GM12878 (cell line): ENCODE measurements around the gene ALS2. TPM values are rescaled to one million over a fixed set of nuclear protein-coding genes. Genes with fewer than 3 reads are reported as not detected.

Experiments
- ATAC-seq: fragments of 200-7000 bp; cut with Tn5 transposase; 3 replicates; pipeline ENCODE4 v1.9.1; 2020; ENCODE audit warnings: mild to moderate bottlenecking, moderate library complexity
- BruUV-seq: library from RNA; stranded (reverse); fragments of 400-500 nt; replicated peaks from 2 replicates; lab custom pipeline; 2021; lab: Mats Ljungman, UMichigan
- CTCF ChIA-PET: fragments of 300-600 bp; sonication (Branson Sonifier 250); formaldehyde crosslinking; extraction: SDS; loops from one replicate; lab custom pipeline; 2021; ENCODE audit warnings: inconsistent platforms; lab: Yijun Ruan, JAX
- POLR2A ChIA-PET: fragments of 350-600 bp; formaldehyde crosslinking; extraction: SDS; loops from one replicate; lab custom pipeline; 2021; ENCODE audit warnings: inconsistent platforms; lab: Charles Lee
- RAD21 ChIA-PET: fragments of 300-600 bp; sonication (Branson Sonifier 250); formaldehyde crosslinking; loops from one replicate; lab custom pipeline; 2023; ENCODE audit warnings: antibody characterized with exemption; ENCODE audit not compliant: unreplicated experiment; lab: Charles Lee
- SMC1A ChIA-PET: fragments of 300-600 bp; sonication (Branson Sonifier 250); formaldehyde crosslinking; loops from one replicate; lab custom pipeline; 2023; ENCODE audit not compliant: unreplicated experiment, uncharacterized antibody; lab: Charles Lee
- DNase-seq: peaks from one replicate; pipeline ENCODE4 v3.0.0-alpha.2; 2011; ENCODE audit warnings: low read depth, low spot score
- FAIRE-seq: peaks from 3 replicates; lab custom pipeline; 2011; peaks lifted over from hg19 to GRCh38; lab: Jason Lieb, UNC
- H2AFZ ChIP-seq: 2 replicates; pipeline ENCODE4 v1.6.0; 2011; ENCODE audit warnings: low read depth, low read length, control low read depth; ENCODE audit not compliant: control insufficient read depth
- H3K27ac ChIP-seq: 2 replicates; pipeline ENCODE4 v1.5.1; 2011; ENCODE audit warnings: control low read depth; ENCODE audit not compliant: control insufficient read depth, insufficient read depth
- H3K27me3 ChIP-seq, 2 experiments: replicated peaks in 1 of 2; 2 replicates each; pipeline versions ENCODE4 v1.6.0 to v1.6.1; 2011; ENCODE audit warnings: low read length in 1 of 2; ENCODE audit not compliant: control insufficient read depth in 2 of 2, insufficient read depth in 2 of 2
- H3K36me3 ChIP-seq, 2 experiments: 2 replicates each; pipeline ENCODE4 v1.5.1; 2011; ENCODE audit warnings: low read length in 1 of 2; ENCODE audit not compliant: control insufficient read depth in 2 of 2, insufficient read depth in 2 of 2
- H3K4me1 ChIP-seq: 2 replicates; pipeline ENCODE4 v1.6.1; 2011; ENCODE audit warnings: mild to moderate bottlenecking, low read length, moderate library complexity, mixed read lengths; ENCODE audit not compliant: control insufficient read depth, insufficient read depth
- H3K4me2 ChIP-seq: 2 replicates; pipeline ENCODE4 v1.6.0; 2011; ENCODE audit warnings: control low read depth; ENCODE audit not compliant: control insufficient read depth, insufficient read depth
- H3K4me3 ChIP-seq: fragments of 200-600 bp; sonication (generic); 2 replicates; pipeline ENCODE4 v1.5.1; 2016
- H3K79me2 ChIP-seq: 2 replicates; pipeline ENCODE4 v1.6.0; 2011; ENCODE audit warnings: low read length; ENCODE audit not compliant: control insufficient read depth, insufficient read depth
- H3K9ac ChIP-seq: 2 replicates; pipeline ENCODE4 v1.8.0; 2011; ENCODE audit warnings: low read length, control low read depth, mixed read lengths; ENCODE audit not compliant: control insufficient read depth, insufficient read depth
- H3K9me3 ChIP-seq: replicated peaks from 3 replicates; pipeline ENCODE4 v1.5.1; 2011; ENCODE audit warnings: mild to moderate bottlenecking, low read length; ENCODE audit not compliant: control insufficient read depth, insufficient read depth
- H4K20me1 ChIP-seq: 2 replicates; pipeline ENCODE4 v1.6.0; 2011; ENCODE audit not compliant: control insufficient read depth, insufficient read depth
- ATF7 ChIP-seq: fragments of 450-650 bp; IDR thresholded peaks from 2 replicates; pipeline ENCODE4 v1.6.1; 2016; ENCODE audit warnings: low read depth, mild to moderate bottlenecking
- BRCA1 ChIP-seq: IDR thresholded peaks from 2 replicates; pipeline ENCODE4 v1.6.1; 2011; ENCODE audit warnings: low read depth, low read length, improper control_type of control experiment
- CHD1 ChIP-seq: IDR thresholded peaks from 2 replicates; pipeline ENCODE4 v1.6.1; 2012; ENCODE audit warnings: low read depth, low read length, improper control_type of control experiment
- CREM ChIP-seq: IDR thresholded peaks from 2 replicates; pipeline ENCODE4 v1.6.1; 2014; ENCODE audit warnings: antibody characterized with exemption, low read depth
- CTCF ChIP-seq, 3 experiments: IDR thresholded peaks in 2 of 3; conservative IDR thresholded peaks in 1 of 3; 2 replicates each; pipeline ENCODE4 v1.5.1; 2011; ENCODE audit warnings: low read depth in 3 of 3, low read length in 3 of 3, mild to moderate bottlenecking in 3 of 3, control low read depth in 2 of 3, moderate library complexity in 2 of 3, inconsistent platforms in 1 of 3, mixed read lengths in 1 of 3; ENCODE audit not compliant: control insufficient read depth in 2 of 3, insufficient read depth in 1 of 3; ENCODE audit errors: extremely low read depth in 1 of 3
- FOXM1 ChIP-seq: IDR thresholded peaks from 2 replicates; pipeline ENCODE4 v1.6.1; 2012; ENCODE audit warnings: low read depth, mild to moderate bottlenecking, inconsistent platforms, low read length, moderate library complexity
- IRF3 ChIP-seq: fragments of 450-650 bp; IDR thresholded peaks from 2 replicates; pipeline ENCODE4 v1.6.1; 2014; ENCODE audit warnings: mild to moderate bottlenecking
- MTA3 ChIP-seq: IDR thresholded peaks from 2 replicates; pipeline ENCODE4 v1.6.1; 2012; ENCODE audit warnings: low read length, inconsistent platforms, borderline replicate concordance
- POLR2AphosphoS5 ChIP-seq: IDR thresholded peaks from 2 replicates; pipeline ENCODE4 v1.6.1; 2011; ENCODE audit warnings: mild to moderate bottlenecking, low read length, inconsistent platforms
- POU2F2 ChIP-seq: IDR thresholded peaks from 3 replicates; pipeline ENCODE4 v1.6.1; 2011; ENCODE audit warnings: low read depth, mild to moderate bottlenecking, low read length, borderline replicate concordance
- RCOR1 ChIP-seq: conservative IDR thresholded peaks from 2 replicates; pipeline ENCODE4 v1.6.1; 2012; ENCODE audit warnings: low read depth, low read length, improper control_type of control experiment
- RFX5 ChIP-seq: IDR thresholded peaks from 2 replicates; pipeline ENCODE4 v1.6.1; 2011; ENCODE audit warnings: low read depth, low read length, improper control_type of control experiment
- SUZ12 ChIP-seq: fragments of 200-600 bp; sonication (generic); IDR thresholded peaks from one replicate; pipeline ENCODE4 v1.6.1; 2018; ENCODE audit warnings: antibody characterized with exemption, mild to moderate bottlenecking; ENCODE audit not compliant: unreplicated experiment
- TAF1 ChIP-seq: IDR thresholded peaks from 2 replicates; pipeline ENCODE4 v1.6.1; 2011; ENCODE audit warnings: mild to moderate bottlenecking, low read depth, low read length, borderline replicate concordance
- YBX1 ChIP-seq: fragments of 450-650 bp; IDR thresholded peaks from 2 replicates; pipeline ENCODE4 v1.6.1; 2016; ENCODE audit warnings: antibody characterized with exemption
- ZBTB4 ChIP-seq: fragments of 450-650 bp; formaldehyde crosslinking; IDR thresholded peaks from 2 replicates; pipeline ENCODE4 v1.4.0; 2022; ENCODE audit warnings: mild to moderate bottlenecking, moderate library complexity
- ZNF384 ChIP-seq: IDR thresholded peaks from 2 replicates; pipeline ENCODE4 v1.6.1; 2012; ENCODE audit warnings: low read depth, mild to moderate bottlenecking, low read length, improper control_type of control experiment, borderline replicate concordance
- WGBS: methylation state at CpG from one replicate; pipeline ENCODE4 v1.1.6; 2016; ENCODE audit warnings: low lambda C conversion rate; ENCODE audit not compliant: insufficient replicate concordance, insufficient coverage; ENCODE audit errors: missing lambda C conversion rate; 5-methylcytosine and 5-hydroxymethylcytosine counted together
- in situ Hi-C: fragments of 300-500 bp; cut with MboI; formaldehyde crosslinking; loops from 9 replicates; pipeline ENCODE4 v1.14.3; 2018; ENCODE audit warnings: mixed read lengths
- intact Hi-C: fragments of 100-400 bp; cut with micrococcal nuclease; formaldehyde crosslinking; loops from one replicate; pipeline ENCODE4 v1.14.2; 2022; ENCODE audit not compliant: unreplicated experiment
- polyA plus RNA-seq, 11 experiments: library from polyadenylated mRNA; depleted of rRNA in 4 of 11; unstranded in 6 of 11; stranded (reverse) in 5 of 11; fragments of >200 nt; fragmentation: Nextera tagmentation in 4 of 11; fragmentation: Illumina TruSeq in 1 of 11; extraction: Ambion mirVana in 4 of 11; extraction: Trizol in 1 of 11; gene quantifications; 1 replicate in 1 of 11; 2 replicates in 10 of 11; pipeline versions ENCODE4 v1.2.1 to v1.2.3, GENCODE V29; 2011 to 2016; ENCODE audit warnings: inconsistent platforms in 2 of 11, missing spikeins in 2 of 11, low read depth in 1 of 11
- total RNA-seq, 4 experiments: library from RNA; depleted of rRNA in 3 of 4; stranded (reverse); fragments of >200 nt in 3 of 4; fragmentation: Illumina TruSeq in 1 of 4; extraction: Trizol in 1 of 4; gene quantifications; 2 replicates each; pipeline versions ENCODE4 v1.2.1 to v1.2.3, GENCODE V29; 2013 to 2021
- TF ChIP-seq, protein P1 (sequence below): fragments of 450-650 bp; IDR thresholded peaks from 2 replicates; pipeline ENCODE4 v1.6.1; 2017; ENCODE audit warnings: mild to moderate bottlenecking

The ALS2 gene
- total and polyA plus RNA-seq, 10 of the 15 experiments (the other 5 are each of a cell fraction or from before 2014, with no cell fraction given): 2.4 to 10.4 (median 7.7) TPM

DNA sequence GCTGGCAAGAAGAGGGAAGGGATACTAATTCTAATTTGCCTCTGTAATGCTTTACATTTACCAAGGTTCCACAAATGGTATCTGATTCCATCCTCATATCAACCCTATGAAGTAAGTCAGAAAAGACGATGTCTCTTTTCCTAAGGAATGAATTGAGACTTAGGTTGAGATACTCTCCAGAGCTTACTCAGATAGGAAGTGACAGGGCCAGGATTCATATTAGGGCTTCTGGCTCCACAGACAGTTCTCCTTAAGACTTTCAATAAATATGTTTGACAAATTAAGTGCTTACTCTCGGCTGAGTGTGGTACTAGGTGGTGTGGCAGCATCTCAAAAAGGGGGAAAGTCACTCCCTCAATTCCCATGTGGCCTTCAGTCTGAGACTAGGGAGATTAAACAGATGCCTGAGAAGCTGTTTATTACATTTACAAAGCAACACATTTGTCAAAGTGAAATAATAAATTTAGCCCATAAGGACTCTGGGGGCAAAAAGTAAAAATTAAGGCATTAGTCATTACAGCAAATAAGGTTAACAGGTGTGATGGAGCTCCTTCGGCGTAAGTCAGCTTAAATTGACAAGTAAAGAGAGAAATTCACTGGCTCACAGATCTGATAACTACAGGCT is 39.8 kb upstream of the ALS2 start:
- Histone ChIP-seq H3K27me3 (no peaks in the 10 kb centered on the region), H3K4me3 (no peak overlapping the region), H3K4me2 (no peak overlapping the region), H3K9ac (no peak overlapping the region), H3K79me2 (no peaks in the 10 kb centered on the region), H3K36me3 (no peaks in the 10 kb centered on the region), H2AFZ (no peak overlapping the region), H4K20me1 (no peaks in the 10 kb centered on the region), H3K4me1 (no peaks in the 10 kb centered on the region), H3K9me3 (no peaks in the 10 kb centered on the region), H3K27ac (no peak overlapping the region)
- no peak for DNase-seq
- intact Hi-C loops (no loop called here), in situ Hi-C loops (no loop called here)
- POLR2A ChIA-PET: no interaction called here
- no TSS peak for BruUV-seq
- ATAC-seq: no peak
- CTCF ChIA-PET: no interaction called here
- 68% methylated on average over 4 of the region's 4 CpGs for WGBS
- FAIRE-seq: no peak
- RAD21 ChIA-PET: no interaction called here
- SMC1A ChIA-PET: interaction anchor here (0.5 kb wide), 1 partner anchor 34 kb away, joined by 3 read pairs; no protein-coding TSS in a partner anchor
- no peak for TF ChIP-seq IRF3
- TF ChIP-seq ZBTB4 (CRISPR knock-in tag): no peak
- TF ChIP-seq BRCA1: no peak
- TF ChIP-seq FOXM1: no peak
- TF ChIP-seq CREM: no peak
- TF ChIP-seq CHD1: no peak
- no peak for TF ChIP-seq YBX1
- TF ChIP-seq RFX5: no peak
- no peak for TF ChIP-seq POLR2AphosphoS5
- no peak for TF ChIP-seq POU2F2
- no peak for TF ChIP-seq SUZ12
- no peak for TF ChIP-seq ATF7
- TF ChIP-seq TAF1: no peak
- no peak for TF ChIP-seq ZNF384
- TF ChIP-seq, protein P1, sequence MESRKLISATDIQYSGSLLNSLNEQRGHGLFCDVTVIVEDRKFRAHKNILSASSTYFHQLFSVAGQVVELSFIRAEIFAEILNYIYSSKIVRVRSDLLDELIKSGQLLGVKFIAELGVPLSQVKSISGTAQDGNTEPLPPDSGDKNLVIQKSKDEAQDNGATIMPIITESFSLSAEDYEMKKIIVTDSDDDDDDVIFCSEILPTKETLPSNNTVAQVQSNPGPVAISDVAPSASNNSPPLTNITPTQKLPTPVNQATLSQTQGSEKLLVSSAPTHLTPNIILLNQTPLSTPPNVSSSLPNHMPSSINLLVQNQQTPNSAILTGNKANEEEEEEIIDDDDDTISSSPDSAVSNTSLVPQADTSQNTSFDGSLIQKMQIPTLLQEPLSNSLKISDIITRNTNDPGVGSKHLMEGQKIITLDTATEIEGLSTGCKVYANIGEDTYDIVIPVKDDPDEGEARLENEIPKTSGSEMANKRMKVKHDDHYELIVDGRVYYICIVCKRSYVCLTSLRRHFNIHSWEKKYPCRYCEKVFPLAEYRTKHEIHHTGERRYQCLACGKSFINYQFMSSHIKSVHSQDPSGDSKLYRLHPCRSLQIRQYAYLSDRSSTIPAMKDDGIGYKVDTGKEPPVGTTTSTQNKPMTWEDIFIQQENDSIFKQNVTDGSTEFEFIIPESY: no peak
- no peak for TF ChIP-seq MTA3
- TF ChIP-seq RCOR1: no peak
- TF ChIP-seq CTCF (IDR thresholded peaks at IDR 0.05 in 2 of 3, conservative IDR thresholded peaks at IDR 0.05 in 1 of 3; ENCODE audit: control insufficient read depth in 2 of 3, extremely low read depth in 1 of 3, insufficient read depth in 1 of 3, low read depth in 3 of 3, low read length in 3 of 3): no peak
